PC-9 (cell line): Measurements from ENCODE around the gene PUS10. TPM values are rescaled to one million over a fixed set of nuclear protein-coding genes. Genes with fewer than 3 reads are reported as not detected.

Experiments
- BruUV-seq: library from RNA; stranded (reverse); fragments of 400-500 nt; replicated peaks from 2 replicates; lab custom pipeline; 2021; lab: Mats Ljungman, UMichigan
- CTCF ChIA-PET: fragments of 300-600 bp; sonication (Branson Sonifier 250); formaldehyde crosslinking; loops from one replicate; lab custom pipeline; 2022; ENCODE audit warnings: antibody characterized with exemption; lab: Charles Lee
- POLR2A ChIA-PET: fragments of 300-600 bp; sonication (Branson Sonifier 250); formaldehyde crosslinking; loops from one replicate; lab custom pipeline; 2022; ENCODE audit warnings: antibody characterized with exemption; ENCODE audit not compliant: unreplicated experiment; lab: Charles Lee
- DNase-seq, 2 experiments: peaks; one replicate each; pipeline versions ENCODE4 v3.0.0 to v3.0.0-alpha.2; 2015 to 2022; ENCODE audit warnings: mixed read lengths in 1 of 2
- H2AFZ ChIP-seq: fragments of 200-600 bp; sonication (generic); 2 replicates; pipeline ENCODE4 v1.8.1; 2017; ENCODE audit warnings: antibody characterized with exemption
- H3F3A ChIP-seq: fragments of 200-600 bp; sonication (generic); 2 replicates; pipeline ENCODE4 v1.8.1; 2017; ENCODE audit warnings: antibody characterized with exemption, mild to moderate bottlenecking, low read depth; ENCODE audit not compliant: insufficient read depth
- H3K27ac ChIP-seq: fragments of 200-600 bp; sonication (generic); 2 replicates; pipeline ENCODE4 v1.6.1; 2016; ENCODE audit warnings: mixed run types
- H3K27me3 ChIP-seq: fragments of 200-600 bp; sonication (generic); 2 replicates; pipeline ENCODE4 v1.6.1; 2016; ENCODE audit warnings: low read depth, mixed run types; ENCODE audit not compliant: insufficient read depth
- H3K36me3 ChIP-seq: fragments of 200-600 bp; sonication (generic); 2 replicates; pipeline ENCODE4 v1.6.1; 2016; ENCODE audit warnings: low read depth, mixed run types
- H3K4me1 ChIP-seq: fragments of 200-600 bp; sonication (generic); replicated peaks from 2 replicates; pipeline ENCODE4 v1.6.1; 2016; ENCODE audit warnings: mixed run types; ENCODE audit not compliant: insufficient read depth
- H3K4me2 ChIP-seq: fragments of 200-600 bp; sonication (generic); 2 replicates; pipeline ENCODE4 v1.6.1; 2017; ENCODE audit warnings: mixed run types
- H3K4me3 ChIP-seq: fragments of 200-600 bp; sonication (generic); 2 replicates; pipeline ENCODE4 v1.6.1; 2016; ENCODE audit warnings: mixed run types
- H3K79me2 ChIP-seq: fragments of 200-600 bp; sonication (generic); 2 replicates; pipeline ENCODE4 v1.6.1; 2017; ENCODE audit warnings: low read depth, mixed run types
- H3K9me2 ChIP-seq: fragments of 200-600 bp; sonication (generic); 2 replicates; pipeline ENCODE4 v1.8.1; 2017; ENCODE audit warnings: mild to moderate bottlenecking; ENCODE audit not compliant: insufficient read depth
- H3K9me3 ChIP-seq: fragments of 200-600 bp; sonication (generic); 2 replicates; pipeline ENCODE4 v1.8.1; 2016; ENCODE audit warnings: low read depth; ENCODE audit not compliant: insufficient read depth
- H4K20me1 ChIP-seq: fragments of 200-600 bp; sonication (generic); 2 replicates; pipeline ENCODE4 v1.8.1; 2017; ENCODE audit not compliant: insufficient read depth
- EZH2 ChIP-seq: fragments of 200-600 bp; sonication (generic); IDR thresholded peaks from 2 replicates; pipeline ENCODE4 v1.8.0; 2017; ENCODE audit warnings: antibody characterized with exemption, low read depth
- intact Hi-C: fragments of 100-400 bp; cut with micrococcal nuclease; formaldehyde crosslinking; loops from one replicate; pipeline ENCODE4 v1.10.0; 2022; ENCODE audit not compliant: unreplicated experiment
- total RNA-seq: library from RNA; stranded (reverse); gene quantifications from 2 replicates; pipeline ENCODE4 v1.2.3, GENCODE V29; 2021
- TF ChIP-seq, protein P1 (sequence below): fragments of 200-600 bp; sonication (generic); conservative IDR thresholded peaks from 2 replicates; pipeline ENCODE4 v1.6.1; 2017; ENCODE audit warnings: mixed run types, antibody characterized with exemption, mild to moderate bottlenecking, moderate library complexity

The PUS10 gene
- total RNA-seq, 1 experiment from 2014 or later: 5.1 TPM

DNA sequence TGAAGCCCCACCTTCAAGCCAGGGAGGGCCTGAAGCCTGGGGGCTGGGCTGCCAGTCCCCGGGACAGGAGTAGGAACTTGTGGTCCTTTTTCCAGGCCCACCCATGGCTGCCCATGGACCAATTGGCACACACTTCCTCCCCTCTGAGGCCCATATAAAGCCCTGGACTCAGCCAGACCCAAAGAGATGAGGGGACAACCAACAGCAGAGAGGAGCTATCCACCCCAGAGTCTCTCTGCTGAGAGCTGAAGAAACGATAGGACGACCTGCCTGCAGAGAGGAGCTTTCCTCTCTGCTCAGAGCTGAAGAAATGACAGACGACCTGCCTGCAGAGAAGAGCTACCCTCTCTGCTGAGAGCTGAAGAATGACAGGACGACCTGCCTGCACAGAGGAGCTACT is 44.4 kb downstream of the PUS10 start:
- DNase-seq: no peak
- intact Hi-C loops: no loop called here
- Histone ChIP-seq H3K4me1 (peaks cover 5% of the 10 kb centered on the region), H3K4me2 (no peak overlapping the region), H2AFZ (no peak overlapping the region), H3K27me3 (no peaks in the 10 kb centered on the region), H3K79me2 (no peaks in the 10 kb centered on the region), H3F3A (no peaks in the 10 kb centered on the region), H3K9me2 (no peaks in the 10 kb centered on the region), H3K4me3 (no peak overlapping the region), H4K20me1 (no peaks in the 10 kb centered on the region), H3K9me3 (no peaks in the 10 kb centered on the region), H3K27ac (no peak overlapping the region), H3K36me3 (no peaks in the 10 kb centered on the region)
- ChIA-PET POLR2A (no interaction called here), CTCF (no interaction called here)
- TF ChIP-seq EZH2: no peak
- TF ChIP-seq, protein P1, sequence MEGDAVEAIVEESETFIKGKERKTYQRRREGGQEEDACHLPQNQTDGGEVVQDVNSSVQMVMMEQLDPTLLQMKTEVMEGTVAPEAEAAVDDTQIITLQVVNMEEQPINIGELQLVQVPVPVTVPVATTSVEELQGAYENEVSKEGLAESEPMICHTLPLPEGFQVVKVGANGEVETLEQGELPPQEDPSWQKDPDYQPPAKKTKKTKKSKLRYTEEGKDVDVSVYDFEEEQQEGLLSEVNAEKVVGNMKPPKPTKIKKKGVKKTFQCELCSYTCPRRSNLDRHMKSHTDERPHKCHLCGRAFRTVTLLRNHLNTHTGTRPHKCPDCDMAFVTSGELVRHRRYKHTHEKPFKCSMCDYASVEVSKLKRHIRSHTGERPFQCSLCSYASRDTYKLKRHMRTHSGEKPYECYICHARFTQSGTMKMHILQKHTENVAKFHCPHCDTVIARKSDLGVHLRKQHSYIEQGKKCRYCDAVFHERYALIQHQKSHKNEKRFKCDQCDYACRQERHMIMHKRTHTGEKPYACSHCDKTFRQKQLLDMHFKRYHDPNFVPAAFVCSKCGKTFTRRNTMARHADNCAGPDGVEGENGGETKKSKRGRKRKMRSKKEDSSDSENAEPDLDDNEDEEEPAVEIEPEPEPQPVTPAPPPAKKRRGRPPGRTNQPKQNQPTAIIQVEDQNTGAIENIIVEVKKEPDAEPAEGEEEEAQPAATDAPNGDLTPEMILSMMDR: no peak
- BruUV-seq: no TSS peak

- no TSS peak for BruUV-seq
These were observed 45.0 kb downstream of the PUS10 start for GRCh38 chr2:60972889-60973656.

GRCh38 chr2:60966507-60967405 is 51.3 kb downstream of the PUS10 start:
- intact Hi-C loops: no loop called here
- Histone ChIP-seq H3K4me1 (peaks cover 39% of the 10 kb centered on the region), H3K4me2 (no peak overlapping the region), H3K27me3 (no peaks in the 10 kb centered on the region), H3K27ac (no peak overlapping the region), H3F3A (peaks cover 4% of the 10 kb centered on the region), H3K79me2 (no peaks in the 10 kb centered on the region), H3K9me3 (no peaks in the 10 kb centered on the region), H2AFZ (no peak overlapping the region), H3K9me2 (no peaks in the 10 kb centered on the region), H3K36me3 (no peaks in the 10 kb centered on the region), H4K20me1 (no peaks in the 10 kb centered on the region), H3K4me3 (no peak overlapping the region)
- BruUV-seq: no TSS peak
- ChIA-PET POLR2A (no interaction called here), CTCF (interaction anchor here (0.5 to 0.6 kb wide), 3 partner anchors 10 to 37 kb away, joined by 3 to 13 read pairs (median 4); no protein-coding TSS in a partner anchor)
- no peak for DNase-seq
- TF ChIP-seq, protein P1: no peak
- no peak for TF ChIP-seq EZH2

More at GRCh38 chr2:60972889-60973656, 45.0 kb downstream of the PUS10 start:
- DNase-seq: no peak
- Histone ChIP-seq H3K27me3 (no peaks in the 10 kb centered on the region), H3K4me2 (no peak overlapping the region), H3K4me1 (peaks cover 5% of the 10 kb centered on the region), H3K27ac (no peak overlapping the region), H2AFZ (no peak overlapping the region), H4K20me1 (no peaks in the 10 kb centered on the region), H3K9me2 (no peaks in the 10 kb centered on the region), H3K36me3 (no peaks in the 10 kb centered on the region), H3K9me3 (no peaks in the 10 kb centered on the region), H3K4me3 (no peak overlapping the region), H3F3A (no peaks in the 10 kb centered on the region), H3K79me2 (no peaks in the 10 kb centered on the region)
- ChIA-PET POLR2A (no interaction called here), CTCF (no interaction called here)
- intact Hi-C loops: no loop called here
- TF ChIP-seq, protein P1: no peak
- TF ChIP-seq EZH2: no peak
